Activated T-cell treated with anti-CD3 and anti-CD28 coated beads, Interleukin-2, amount 50 U/mL, for 4 hours (primary cell): Measurements from ENCODE around the gene MRPL54. TPM values are rescaled to one million over a fixed set of nuclear protein-coding genes. Genes with fewer than 3 reads are reported as not detected.

Experiments used
- ATAC-seq, 2 donors: fragments of 200-7000 bp; cut with Tn5 transposase; one replicate each; pipeline ENCODE4 v1.10.0; 2021
- DNase-seq: peaks from one replicate; pipeline ENCODE4 v3.0.0-alpha.2; 2020
- H3K27me3 Mint-ChIP-seq: one replicate; pipeline ENCODE4 v1.8.0; 2021; ENCODE audit warnings: low read depth, mixed read lengths
- H3K36me3 Mint-ChIP-seq: one replicate; pipeline ENCODE4 v1.8.0; 2022; ENCODE audit warnings: mixed read lengths; ENCODE audit not compliant: insufficient read depth
- H3K4me1 Mint-ChIP-seq: one replicate; pipeline ENCODE4 v1.8.0; 2021; ENCODE audit warnings: low read depth, mixed read lengths
- H3K4me3 Mint-ChIP-seq: one replicate; pipeline ENCODE4 v1.8.0; 2021; ENCODE audit warnings: mild to moderate bottlenecking, moderate library complexity, mixed read lengths
- H3K9me3 Mint-ChIP-seq: one replicate; pipeline ENCODE4 v1.8.0; 2021; ENCODE audit warnings: mixed read lengths
- total RNA-seq, 3 donors: library from RNA; stranded (reverse); gene quantifications; one replicate each; pipeline ENCODE4 v1.2.1, GENCODE V29; 2021

Gene MRPL54
- total RNA-seq, 3 donors from 2014 or later, result 95.8 to 132 (median 125) TPM

DNA sequence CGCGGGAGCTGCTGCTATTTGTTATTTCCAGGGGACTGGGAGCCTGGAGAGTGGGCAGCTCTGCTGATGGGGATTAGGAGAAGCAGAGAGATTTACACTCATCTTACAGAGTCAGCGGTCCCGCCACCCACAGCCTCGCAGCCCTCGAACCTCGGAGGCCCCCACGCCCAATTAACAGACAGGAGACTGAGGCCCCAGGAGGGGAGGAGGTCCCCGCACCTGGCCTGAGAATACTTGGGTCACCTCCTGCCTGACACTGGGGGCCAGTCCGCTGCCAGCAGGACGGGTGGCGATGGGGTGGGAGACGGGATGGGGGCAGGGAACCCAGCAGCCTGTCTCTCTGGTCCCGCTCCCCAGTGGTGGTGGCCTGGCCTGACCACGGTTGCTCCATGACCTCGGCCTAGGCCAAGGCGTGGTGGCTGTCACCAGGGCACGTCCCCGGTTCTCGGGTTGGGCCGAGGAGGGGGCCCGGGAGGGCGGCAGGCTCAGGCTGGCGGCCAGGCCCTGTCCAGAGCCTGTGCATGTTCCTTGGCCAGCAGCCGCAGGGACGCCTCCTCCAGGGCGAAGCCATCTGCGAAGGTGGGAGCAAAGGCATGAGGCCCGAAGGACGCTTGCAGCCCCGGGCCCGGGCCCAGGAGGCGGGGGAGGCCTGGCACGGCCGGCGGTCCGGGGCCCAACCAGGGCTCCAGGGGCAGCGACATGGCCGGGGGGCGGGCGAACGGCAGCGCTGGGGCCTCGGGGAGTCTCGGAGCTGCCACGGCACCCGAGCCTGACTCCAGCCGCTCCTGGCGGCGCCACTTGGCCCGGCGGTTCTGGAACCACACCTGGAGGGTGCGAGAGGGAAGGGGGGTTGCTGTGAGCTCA is 7.9 kb downstream of the MRPL54 start:
- H3K4me3 Mint-ChIP-seq, result no peak overlapping the region
- H3K4me1 Mint-ChIP-seq, result peaks cover 8% of the 10 kb centered on the region
- DNase-seq, result no peak
- ATAC-seq, result no peak
- peaks cover 9% of the 10 kb centered on the region for H3K36me3 Mint-ChIP-seq
- no peaks in the 10 kb centered on the region for H3K9me3 Mint-ChIP-seq
- no peaks in the 10 kb centered on the region for H3K27me3 Mint-ChIP-seq

DNA sequence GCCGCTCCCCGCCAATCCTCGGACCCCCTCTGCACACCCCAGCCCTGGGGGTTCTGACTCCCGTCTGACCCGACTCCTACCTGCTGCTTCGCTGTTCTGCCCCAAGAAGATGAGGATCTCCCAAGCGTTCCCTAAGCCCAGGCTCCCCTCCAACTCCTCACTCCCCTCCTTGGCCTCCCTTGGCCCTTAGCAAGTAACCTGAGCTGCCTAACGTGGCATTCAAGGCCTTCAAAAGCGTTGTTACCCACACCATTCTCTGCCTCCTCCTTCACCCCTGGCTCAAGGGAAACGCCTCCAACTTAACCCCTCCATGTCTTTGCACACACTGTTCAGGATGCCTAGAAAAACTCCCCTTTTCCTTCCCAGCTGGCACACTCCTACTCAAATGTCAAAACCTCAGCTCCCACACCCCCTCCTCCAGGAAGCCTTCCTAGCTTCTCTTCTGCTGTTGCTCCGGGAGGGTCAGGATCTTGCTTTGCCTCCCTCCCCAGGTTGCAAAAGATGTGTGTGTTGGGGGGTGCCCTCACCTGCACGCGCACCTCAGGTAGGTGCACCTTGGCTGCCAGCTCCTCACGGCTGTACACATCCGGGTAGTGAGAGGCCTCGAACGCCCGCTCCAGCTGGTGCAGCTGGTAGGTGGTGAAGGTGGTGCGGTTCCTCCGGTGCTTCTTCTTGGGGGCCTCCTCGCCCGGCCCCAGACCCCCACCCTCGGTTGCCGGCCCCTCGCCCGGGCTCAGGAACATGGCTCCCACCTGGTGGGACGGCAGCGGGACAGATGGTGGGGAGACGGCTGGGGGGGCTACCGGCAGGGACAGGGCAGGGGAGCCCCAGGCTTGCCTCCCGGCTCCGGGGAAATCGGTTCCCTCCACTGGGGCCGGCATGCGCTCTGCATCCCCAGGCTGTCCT is 8.8 kb downstream of the MRPL54 start:
- H3K4me1 Mint-ChIP-seq, result peaks cover 6% of the 10 kb centered on the region
- H3K36me3 Mint-ChIP-seq, result peaks cover 9% of the 10 kb centered on the region
- no peaks in the 10 kb centered on the region for H3K9me3 Mint-ChIP-seq
- ATAC-seq (no peak), DNase-seq (no peak)
- no peaks in the 10 kb centered on the region for H3K27me3 Mint-ChIP-seq
- no peak overlapping the region for H3K4me3 Mint-ChIP-seq

DNA sequence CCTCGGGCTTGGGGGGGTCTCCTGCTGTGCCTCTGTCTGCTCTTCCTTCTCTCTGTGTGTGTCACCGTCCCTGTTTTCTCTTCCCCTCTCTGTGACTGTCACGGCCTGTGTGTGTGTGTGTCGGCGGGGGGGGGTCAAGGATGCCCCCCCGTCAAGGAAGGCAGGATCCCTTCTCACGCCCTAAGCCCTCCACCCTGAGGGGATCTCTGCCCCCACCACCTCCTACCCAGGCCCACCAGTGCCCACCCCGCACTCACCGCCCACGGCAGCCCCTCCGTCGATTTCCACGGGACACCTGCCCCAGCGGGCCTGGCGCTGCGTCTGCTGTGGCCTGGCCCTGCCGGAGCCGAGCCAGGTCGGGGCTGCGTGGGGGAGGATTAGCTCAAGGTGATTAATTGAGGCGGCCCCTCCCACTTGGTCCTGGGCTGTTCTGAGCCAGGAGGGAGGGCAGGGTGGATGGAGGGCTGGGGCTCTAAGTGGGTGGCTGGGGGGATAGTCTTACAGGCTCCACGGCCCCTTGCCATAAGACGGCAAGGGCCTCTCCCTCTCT is 9.5 kb downstream of the MRPL54 start, which contains the start of gene RAX2:
RAX2 (minus strand) TSS at position 323 of the 550 bp plus-strand sequence. CDS start 486 bp downstream, outside the sequence.
- H3K4me3 Mint-ChIP-seq, result no peak within 1 kb of the TSS
- H3K27me3 Mint-ChIP-seq, result no peaks in the 10 kb centered on the region
- H3K4me1 Mint-ChIP-seq, result no peaks in the 10 kb centered on the region
- no peak for DNase-seq
- H3K36me3 Mint-ChIP-seq, result peaks cover 3% of the 10 kb centered on the region
- no peaks in the 10 kb centered on the region for H3K9me3 Mint-ChIP-seq
- ATAC-seq, result no peak

DNA sequence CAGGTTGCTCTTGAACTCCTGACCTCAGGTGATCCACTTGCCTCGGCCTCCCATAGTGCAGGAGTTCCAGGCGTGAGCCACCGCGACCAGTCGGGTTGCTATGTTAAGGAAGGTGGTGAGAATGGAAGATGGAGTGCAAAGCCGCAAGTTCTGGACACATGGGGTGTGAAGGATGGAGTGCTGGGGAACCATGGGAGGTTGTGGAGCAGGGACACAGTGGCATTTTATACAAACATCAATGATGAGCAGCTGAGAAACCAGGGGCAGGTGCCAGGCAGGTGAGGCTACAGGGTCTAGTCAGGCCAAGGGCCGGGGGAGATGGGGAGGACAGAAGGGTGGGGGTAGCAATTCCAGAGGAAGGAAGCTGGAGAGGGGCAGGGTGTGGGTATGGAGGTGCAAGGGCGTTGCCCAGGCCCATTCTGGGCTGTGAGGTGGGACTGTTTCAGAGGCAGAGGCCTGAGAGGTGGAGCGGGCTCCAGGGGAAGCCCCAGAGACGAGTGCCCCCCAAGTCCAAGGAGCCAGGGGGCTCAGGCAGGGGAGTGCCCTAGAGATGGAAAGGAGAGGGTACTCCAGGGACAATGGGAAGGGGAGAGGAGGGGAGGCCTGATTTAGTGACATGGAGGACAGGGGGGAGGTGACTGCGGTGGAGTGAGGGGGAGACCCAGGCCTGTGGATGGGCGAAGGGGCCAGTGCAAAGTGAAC is 11.5 kb downstream of the MRPL54 start:
- H3K4me3 Mint-ChIP-seq, result no peak overlapping the region
- no peaks in the 10 kb centered on the region for H3K27me3 Mint-ChIP-seq
- no peaks in the 10 kb centered on the region for H3K4me1 Mint-ChIP-seq
- DNase-seq (no peak), ATAC-seq (no peak)
- peaks cover 1% of the 10 kb centered on the region for H3K36me3 Mint-ChIP-seq
- no peaks in the 10 kb centered on the region for H3K9me3 Mint-ChIP-seq

DNA sequence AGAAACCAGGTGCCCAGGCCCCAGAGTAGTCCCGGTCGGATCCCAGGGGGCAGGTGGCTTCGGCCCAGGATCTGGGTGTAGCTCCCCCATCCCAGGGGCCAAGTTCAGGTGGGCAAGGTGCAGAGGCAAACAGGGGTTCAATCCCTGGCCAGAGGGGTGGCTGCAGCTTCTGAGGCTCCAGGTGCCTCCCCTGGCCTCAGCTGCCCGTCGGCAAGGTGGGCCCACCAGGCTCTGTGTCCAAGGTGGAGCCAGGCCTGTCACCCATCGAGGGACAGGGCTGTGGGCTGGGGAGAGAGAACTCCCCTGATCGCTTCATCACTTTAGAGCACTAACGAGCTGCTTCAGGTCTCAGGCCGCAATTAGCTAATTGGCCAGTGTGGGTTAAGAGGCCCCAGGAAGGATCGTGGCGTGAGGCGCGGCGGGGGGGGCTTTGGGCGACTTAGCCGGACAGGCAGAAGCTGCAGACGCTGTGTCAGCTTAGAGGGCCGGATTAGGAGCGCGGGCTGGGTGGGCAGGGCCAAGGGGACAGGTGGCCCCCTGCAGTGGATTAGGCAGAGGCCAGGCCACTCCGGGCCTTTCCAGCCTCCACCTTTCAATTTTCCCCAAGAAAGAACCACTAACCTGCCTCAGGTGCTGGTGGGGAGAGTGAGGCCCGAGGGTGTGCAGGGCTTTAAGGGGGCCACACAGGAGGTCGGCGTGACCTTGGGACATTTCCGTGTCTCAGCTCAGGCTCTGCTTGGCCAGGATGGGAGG is 12.3 kb downstream of the MRPL54 start:
- H3K9me3 Mint-ChIP-seq, result no peaks in the 10 kb centered on the region
- ATAC-seq (no peak), DNase-seq (no peak)
- H3K4me1 Mint-ChIP-seq, result no peaks in the 10 kb centered on the region
- no peaks in the 10 kb centered on the region for H3K36me3 Mint-ChIP-seq
- no peaks in the 10 kb centered on the region for H3K27me3 Mint-ChIP-seq
- H3K4me3 Mint-ChIP-seq, result no peak overlapping the region

DNA sequence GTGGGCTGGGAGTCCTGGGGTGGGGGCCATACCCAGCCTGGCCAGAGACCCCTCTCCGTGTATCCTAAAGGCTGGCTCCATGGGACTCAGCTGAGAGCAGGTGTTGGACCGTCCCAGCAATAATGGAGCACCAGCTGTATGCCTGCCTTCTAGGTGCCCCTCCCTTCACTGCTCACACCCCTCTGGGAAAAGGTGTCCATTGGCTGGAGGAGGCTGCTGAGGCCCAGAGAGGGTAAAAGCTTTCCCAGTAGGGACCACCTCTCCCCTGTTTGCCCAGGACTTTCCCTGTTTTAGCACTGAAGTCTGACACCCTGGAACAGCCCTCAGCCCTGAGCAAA is 12.9 kb downstream of the MRPL54 start:
- Mint-ChIP-seq H3K9me3 (no peaks in the 10 kb centered on the region), H3K4me1 (no peaks in the 10 kb centered on the region), H3K4me3 (no peak overlapping the region), H3K36me3 (no peaks in the 10 kb centered on the region), H3K27me3 (no peaks in the 10 kb centered on the region)
- ATAC-seq, result no peak
- DNase-seq, result no peak

DNA sequence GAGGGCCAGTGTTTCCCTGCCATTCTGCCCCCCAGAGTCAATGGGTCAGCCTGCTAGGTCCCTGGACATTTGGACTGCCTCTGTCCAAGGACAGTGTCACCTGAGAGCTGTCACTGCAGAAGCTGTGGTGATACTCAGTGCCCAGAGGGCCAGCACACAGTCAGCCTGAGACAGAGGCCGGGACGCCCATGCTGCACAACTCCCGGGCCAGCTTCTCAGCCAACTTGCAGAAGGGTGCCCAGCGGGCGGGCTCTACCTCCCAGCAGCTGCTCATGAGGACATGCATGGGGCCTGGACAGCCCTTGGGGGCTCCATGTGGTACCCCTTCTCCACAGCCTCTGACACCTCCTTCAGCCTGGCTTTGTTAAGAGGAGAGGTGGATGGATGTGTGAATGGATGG is 13.3 kb downstream of the MRPL54 start:
- Mint-ChIP-seq H3K4me1 (no peaks in the 10 kb centered on the region), H3K36me3 (no peaks in the 10 kb centered on the region), H3K27me3 (no peaks in the 10 kb centered on the region), H3K9me3 (no peaks in the 10 kb centered on the region), H3K4me3 (no peak overlapping the region)
- ATAC-seq, result no peak
- no peak for DNase-seq

DNA sequence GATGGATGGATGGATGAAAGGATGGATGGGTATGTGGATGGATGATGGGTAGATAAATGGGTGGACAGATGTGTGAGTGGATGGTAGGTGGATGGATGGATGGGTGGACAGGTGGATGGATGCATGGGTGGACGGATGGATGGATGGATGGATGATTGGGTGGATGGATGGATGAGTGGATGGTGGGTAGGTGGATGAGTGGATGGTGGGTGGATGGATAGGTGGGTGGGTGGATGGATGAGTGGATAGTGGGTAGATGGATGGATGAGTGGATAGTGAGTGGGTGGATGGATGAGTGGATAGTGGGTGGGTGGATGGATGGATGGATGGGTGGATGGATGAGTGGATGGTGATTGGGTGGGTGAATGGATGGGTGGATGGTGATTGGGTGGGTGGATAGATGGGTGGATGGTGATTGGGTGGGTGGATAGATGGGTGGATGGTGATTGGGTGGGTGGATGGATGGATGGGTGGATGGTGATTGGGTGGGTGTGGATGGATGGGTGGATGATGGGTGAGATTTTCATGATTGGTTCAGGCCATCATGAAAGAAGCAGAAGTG is 14.1 kb downstream of the MRPL54 start:
- Mint-ChIP-seq H3K27me3 (no peaks in the 10 kb centered on the region), H3K4me3 (no peak overlapping the region), H3K4me1 (no peaks in the 10 kb centered on the region), H3K36me3 (no peaks in the 10 kb centered on the region), H3K9me3 (peaks cover 3% of the 10 kb centered on the region)
- ATAC-seq (no peak), DNase-seq (no peak)

DNA sequence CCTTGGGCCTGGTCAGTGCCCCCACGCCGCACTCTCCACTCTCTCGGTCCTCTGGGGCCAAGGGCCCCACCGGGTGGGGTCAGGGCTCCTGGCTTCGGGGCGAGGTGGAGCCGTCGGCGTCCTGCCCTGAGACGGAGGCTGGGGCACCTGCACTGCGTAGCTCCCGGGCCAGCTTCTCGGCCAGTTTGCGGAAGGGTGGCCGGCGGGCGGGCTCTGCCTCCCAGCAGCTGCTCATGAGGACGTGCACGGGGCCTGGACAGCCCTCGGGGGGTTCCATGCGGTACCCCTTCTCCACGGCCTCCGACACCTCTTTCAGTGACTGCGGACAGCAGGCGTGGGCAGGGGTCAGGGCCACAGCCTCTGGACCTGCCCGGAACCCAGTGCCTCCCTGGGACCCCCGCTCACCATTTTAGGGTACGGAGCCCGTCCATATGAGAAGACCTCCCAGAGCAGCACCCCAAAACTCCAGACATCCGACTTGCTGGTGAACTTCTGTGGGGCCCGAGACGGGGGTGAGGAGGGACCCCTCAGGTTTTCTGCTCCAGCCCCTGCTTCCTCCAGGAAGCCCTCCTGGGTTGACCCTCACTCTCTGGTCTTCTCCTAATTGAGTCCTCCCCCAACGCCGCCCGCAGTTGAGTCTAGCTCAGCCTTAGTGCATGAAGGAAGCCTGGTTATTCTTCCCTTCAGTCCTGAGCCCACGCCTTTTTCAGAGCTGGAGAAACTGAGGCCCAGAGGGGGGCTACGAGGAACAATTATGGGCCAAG is 15.8 kb downstream of the MRPL54 start:
- DNase-seq (no peak), ATAC-seq (no peak)
- H3K36me3 Mint-ChIP-seq, result peaks cover 10% of the 10 kb centered on the region
- H3K27me3 Mint-ChIP-seq, result no peaks in the 10 kb centered on the region
- no peak overlapping the region for H3K4me3 Mint-ChIP-seq
- H3K4me1 Mint-ChIP-seq, result no peaks in the 10 kb centered on the region
- H3K9me3 Mint-ChIP-seq, result peaks cover 10% of the 10 kb centered on the region

DNA sequence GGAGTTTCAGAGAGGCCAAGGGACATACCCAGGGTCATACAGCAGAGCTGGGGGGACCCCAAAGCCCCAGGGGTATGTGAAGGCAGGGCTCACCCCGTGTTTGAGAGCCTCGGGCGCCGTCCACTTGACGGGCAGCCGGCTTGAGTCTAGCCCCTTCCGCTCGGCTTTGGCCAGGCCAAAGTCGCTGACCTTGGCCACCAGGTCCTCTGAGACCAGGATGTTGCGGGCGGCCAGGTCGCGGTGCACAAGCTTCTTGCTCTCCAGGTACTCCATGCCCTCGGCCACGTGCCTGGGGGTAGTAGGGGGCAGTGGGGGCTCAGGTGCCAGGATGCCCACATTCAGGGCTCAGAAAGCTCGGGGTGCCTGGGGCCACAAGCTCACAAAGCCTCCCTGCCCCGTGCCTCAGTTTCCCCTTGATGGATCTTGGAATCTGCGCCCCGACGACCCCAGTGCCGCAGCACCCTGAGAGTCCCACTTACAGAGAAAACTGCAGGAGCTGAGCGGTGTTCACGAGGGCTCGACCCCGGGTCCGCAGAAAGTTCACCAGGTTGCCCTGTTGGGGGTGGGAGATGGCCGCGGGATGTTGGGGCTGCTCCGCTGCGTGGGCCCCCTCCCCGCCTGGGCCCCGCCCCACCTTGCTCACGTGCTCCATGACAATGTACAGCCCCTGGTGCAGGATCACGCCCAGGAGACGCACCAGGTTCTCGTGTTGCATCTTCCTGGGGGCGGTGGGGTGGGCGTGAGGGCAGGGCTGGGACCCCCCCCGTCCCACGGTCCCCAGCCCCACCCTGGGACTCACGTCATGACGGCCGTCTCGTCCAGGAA is 16.6 kb downstream of the MRPL54 start:
- ATAC-seq (no peak), DNase-seq (no peak)
- Mint-ChIP-seq H3K36me3 (peaks cover 10% of the 10 kb centered on the region), H3K4me1 (no peaks in the 10 kb centered on the region), H3K4me3 (no peak overlapping the region), H3K9me3 (peaks cover 10% of the 10 kb centered on the region), H3K27me3 (no peaks in the 10 kb centered on the region)

DNA sequence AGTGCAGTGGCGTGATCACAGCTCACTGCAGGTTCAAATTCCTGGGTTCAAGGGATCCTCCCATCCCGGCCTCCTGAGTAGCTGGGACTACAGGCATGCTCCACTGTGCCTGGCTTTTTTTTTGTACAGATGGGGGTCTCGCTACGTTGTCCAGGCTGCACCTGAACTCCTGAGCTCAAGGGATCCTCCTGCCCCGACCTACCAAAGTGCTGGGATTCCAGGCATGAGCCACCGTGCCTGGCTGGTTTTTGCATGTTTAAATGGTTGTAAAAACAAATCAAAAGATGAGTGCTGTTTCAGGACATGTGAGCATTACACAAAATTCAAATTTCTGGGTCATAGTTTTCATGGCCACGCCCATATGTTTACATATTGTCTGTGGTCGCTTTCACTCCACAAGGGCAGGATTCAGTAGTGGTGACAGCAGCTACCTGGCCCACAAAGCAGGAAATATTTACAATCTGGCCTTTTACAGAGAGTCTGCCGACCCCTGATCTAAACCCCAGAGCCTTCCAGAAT is 18.4 kb downstream of the MRPL54 start:
- DNase-seq, result no peak
- H3K36me3 Mint-ChIP-seq, result peaks cover 10% of the 10 kb centered on the region
- ATAC-seq, result no peak
- H3K9me3 Mint-ChIP-seq, result peaks cover 10% of the 10 kb centered on the region
- H3K4me3 Mint-ChIP-seq, result no peak overlapping the region
- H3K27me3 Mint-ChIP-seq, result peaks cover 3% of the 10 kb centered on the region
- peaks cover 5% of the 10 kb centered on the region for H3K4me1 Mint-ChIP-seq

DNA sequence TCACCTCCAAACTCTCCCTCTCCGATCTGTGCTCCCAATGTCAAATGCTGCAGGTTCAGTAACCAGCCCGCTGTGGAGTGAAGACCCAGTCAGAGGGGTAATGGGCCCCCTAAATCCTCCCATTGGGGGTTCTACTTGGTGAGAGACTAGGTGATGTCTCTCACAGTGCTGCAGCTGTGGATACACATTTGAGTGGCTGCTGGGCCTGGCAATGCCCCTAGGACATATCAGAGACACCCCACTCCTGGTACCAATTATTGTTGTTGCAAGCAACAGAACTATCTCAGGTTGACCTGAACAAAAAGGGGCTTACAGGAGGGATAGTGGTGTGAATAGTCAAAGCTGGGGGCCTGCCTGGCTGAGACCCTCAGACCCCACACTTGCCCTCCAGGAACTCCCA is 19.1 kb downstream of the MRPL54 start:
- ATAC-seq, result no peak
- no peak overlapping the region for H3K4me3 Mint-ChIP-seq
- H3K27me3 Mint-ChIP-seq, result peaks cover 3% of the 10 kb centered on the region
- peaks cover 10% of the 10 kb centered on the region for H3K36me3 Mint-ChIP-seq
- peaks cover 6% of the 10 kb centered on the region for H3K4me1 Mint-ChIP-seq
- no peak for DNase-seq
- peaks cover 10% of the 10 kb centered on the region for H3K9me3 Mint-ChIP-seq
